HEK293T (cell line): ENCODE data around the gene RSPO4.

Experiments used
- CTCF ChIA-PET: fragments of 350-600 bp; formaldehyde crosslinking; extraction: SDS; loops from one replicate; lab custom pipeline; 2021; ENCODE audit warnings: antibody characterized with exemption, inconsistent platforms; lab: Yijun Ruan, JAX
- POLR2A ChIA-PET: fragments of 350-600 bp; formaldehyde crosslinking; extraction: SDS; loops from one replicate; lab custom pipeline; 2020; ENCODE audit warnings: antibody characterized with exemption, inconsistent platforms; lab: Yijun Ruan, JAX
- DNase-seq: peaks from one replicate; pipeline ENCODE4 v3.0.0; 2012; ENCODE audit warnings: mixed read lengths; ENCODE audit errors: extremely low spot score
- ARNT ChIP-seq: fragments of 450-650 bp; IDR thresholded peaks from 2 replicates; pipeline ENCODE4 v1.6.1; 2017; ENCODE audit warnings: mild to moderate bottlenecking
- BHLHE40 ChIP-seq: fragments of 450-650 bp; IDR thresholded peaks from 2 replicates; pipeline ENCODE4 v1.6.1; 2016; ENCODE audit warnings: mild to moderate bottlenecking, moderate library complexity, borderline replicate concordance
- CTBP1 ChIP-seq: fragments of 450-650 bp; IDR thresholded peaks from 2 replicates; pipeline ENCODE4 v1.6.1; 2016; ENCODE audit warnings: borderline replicate concordance
- ELF4 ChIP-seq: fragments of 450-650 bp; IDR thresholded peaks from 2 replicates; pipeline ENCODE4 v1.6.1; 2017; ENCODE audit warnings: antibody characterized with exemption
- FOXA1 ChIP-seq: fragments of 450-650 bp; IDR thresholded peaks from 2 replicates; pipeline ENCODE4 v1.6.1; 2016; ENCODE audit warnings: mild to moderate bottlenecking
- FOXK2 ChIP-seq: fragments of 450-650 bp; IDR thresholded peaks from 2 replicates; pipeline ENCODE4 v1.6.1; 2016; ENCODE audit warnings: mild to moderate bottlenecking
- FOXM1 ChIP-seq: fragments of 450-650 bp; IDR thresholded peaks from 2 replicates; pipeline ENCODE4 v1.6.1; 2017; ENCODE audit warnings: mild to moderate bottlenecking, borderline replicate concordance
- HDGF ChIP-seq: fragments of 450-650 bp; IDR thresholded peaks from 2 replicates; pipeline ENCODE4 v1.6.1; 2017; ENCODE audit warnings: antibody characterized with exemption, borderline replicate concordance
- L3MBTL2 ChIP-seq: fragments of 450-650 bp; conservative IDR thresholded peaks from 2 replicates; pipeline ENCODE4 v1.6.1; 2016; ENCODE audit warnings: mild to moderate bottlenecking
- LEF1 ChIP-seq: fragments of 450-650 bp; IDR thresholded peaks from 2 replicates; pipeline ENCODE4 v1.6.1; 2017; ENCODE audit warnings: mild to moderate bottlenecking, borderline replicate concordance
- NFRKB ChIP-seq: fragments of 450-650 bp; IDR thresholded peaks from 2 replicates; pipeline ENCODE4 v1.6.1; 2016; ENCODE audit warnings: mild to moderate bottlenecking, moderate library complexity
- PKNOX1 ChIP-seq: fragments of 450-650 bp; IDR thresholded peaks from 2 replicates; pipeline ENCODE4 v1.6.1; 2016
- SP1 ChIP-seq: fragments of 450-650 bp; IDR thresholded peaks from 2 replicates; pipeline ENCODE4 v1.6.1; 2017
- SUZ12 ChIP-seq: fragments of 450-650 bp; IDR thresholded peaks from 2 replicates; pipeline ENCODE4 v1.6.1; 2016; ENCODE audit warnings: mild to moderate bottlenecking
- TARDBP ChIP-seq: fragments of 450-650 bp; IDR thresholded peaks from 2 replicates; pipeline ENCODE4 v1.6.1; 2016
- ZNF384 ChIP-seq: fragments of 450-650 bp; IDR thresholded peaks from 2 replicates; pipeline ENCODE4 v1.6.1; 2016

The RSPO4 gene

GRCh38 chr20:919491-919916, 82.6 kb downstream of the RSPO4 start:
- TF ChIP-seq BHLHE40 = no peak
- POLR2A ChIA-PET = no interaction called here
- no peak for DNase-seq
- CTCF ChIA-PET = no interaction called here

GRCh38 chr20:917416-917815, 84.7 kb downstream of the RSPO4 start:
- TF ChIP-seq FOXA1 (no peak), LEF1 (no peak), ZNF384 (no peak), NFRKB (no peak), SP1 (no peak), ELF4 (no peak), L3MBTL2 (no peak), CTBP1 (no peak), HDGF (no peak), ARNT (no peak), SUZ12 (no peak), FOXM1 (no peak), BHLHE40 (no peak), TARDBP (no peak), FOXK2 (no peak), PKNOX1 (no peak)
- POLR2A ChIA-PET = no interaction called here
- CTCF ChIA-PET = no interaction called here
- no peak for DNase-seq

GRCh38 chr20:916825-917224, 85.3 kb downstream of the RSPO4 start:
- TF ChIP-seq FOXM1 (no peak), HDGF (no peak), ZNF384 (no peak), SP1 (no peak)
- ChIA-PET CTCF (no interaction called here), POLR2A (no interaction called here)
- no peak for DNase-seq

GRCh38 chr20:916125-916799, 85.8 kb downstream of the RSPO4 start, which contains the start of gene ANGPT4:
Gene ANGPT4 (minus strand): TSS chr20:916334. CDS start chr20:916214, 120 bp downstream.
- ChIA-PET CTCF (no interaction called here), POLR2A (no interaction called here)
- TF ChIP-seq L3MBTL2 (no peak), SUZ12 (no peak), NFRKB (no peak), LEF1 (no peak), ELF4 (no peak), FOXK2 (no peak), PKNOX1 (no peak)
- no peak for DNase-seq

- ChIA-PET CTCF (no interaction called here), POLR2A (no interaction called here)
- no peak for TF ChIP-seq ZNF384
- no peak for TF ChIP-seq CTBP1
- TF ChIP-seq L3MBTL2 = no peak
- TF ChIP-seq PKNOX1 = no peak
- TF ChIP-seq HDGF = no peak
- no peak for TF ChIP-seq FOXM1
- no peak for TF ChIP-seq SUZ12
- no peak for TF ChIP-seq BHLHE40
- TF ChIP-seq FOXK2 = no peak
- TF ChIP-seq FOXA1 = no peak
- no peak for TF ChIP-seq NFRKB
- no peak for TF ChIP-seq SP1
- TF ChIP-seq ARNT = no peak
- no peak for TF ChIP-seq ELF4
- no peak for TF ChIP-seq TARDBP
- no peak for TF ChIP-seq LEF1
- DNase-seq = no peak
These were observed 87.2 kb downstream of the RSPO4 start for GRCh38 chr20:914727-915498.

GRCh38 chr20:913306-913849, 88.7 kb downstream of the RSPO4 start:
- CTCF ChIA-PET = no interaction called here
- TF ChIP-seq ZNF384 (no peak), FOXK2 (no peak), HDGF (no peak), FOXA1 (no peak), FOXM1 (no peak), LEF1 (no peak), L3MBTL2 (no peak), SUZ12 (no peak), PKNOX1 (no peak), ARNT (no peak), BHLHE40 (no peak), SP1 (no peak), TARDBP (no peak)
- POLR2A ChIA-PET = no interaction called here
- DNase-seq = no peak
